ENCODE data around the gene DYRK1A.

DYRK1A gene

DNA sequence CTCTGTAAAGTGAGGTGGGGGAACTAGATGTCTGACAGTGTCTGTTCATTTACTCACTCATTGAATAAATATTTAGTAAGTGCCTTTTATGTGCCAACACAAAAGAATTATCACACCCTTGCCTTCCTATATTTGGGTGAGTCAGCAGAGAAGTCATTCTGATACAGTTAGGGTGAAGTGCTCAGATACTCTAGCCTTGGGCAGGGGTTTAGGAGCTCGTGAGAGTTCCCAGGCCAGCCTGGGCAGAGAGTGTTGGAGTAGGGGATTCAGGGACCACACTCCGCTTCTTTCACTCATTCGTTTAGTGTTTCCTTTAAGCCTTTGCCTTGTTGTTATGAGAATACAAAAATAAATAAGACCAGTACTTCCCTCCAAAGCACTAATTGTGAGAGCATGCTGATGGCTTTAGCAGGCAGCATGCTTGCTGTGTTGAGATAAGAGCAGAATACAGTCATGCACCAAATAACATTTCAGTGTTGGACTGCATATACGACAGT, 83.9 kb downstream of the DYRK1A start:
- DNase-seq (ENCODE audit: low spot score), result no peak

DNA sequence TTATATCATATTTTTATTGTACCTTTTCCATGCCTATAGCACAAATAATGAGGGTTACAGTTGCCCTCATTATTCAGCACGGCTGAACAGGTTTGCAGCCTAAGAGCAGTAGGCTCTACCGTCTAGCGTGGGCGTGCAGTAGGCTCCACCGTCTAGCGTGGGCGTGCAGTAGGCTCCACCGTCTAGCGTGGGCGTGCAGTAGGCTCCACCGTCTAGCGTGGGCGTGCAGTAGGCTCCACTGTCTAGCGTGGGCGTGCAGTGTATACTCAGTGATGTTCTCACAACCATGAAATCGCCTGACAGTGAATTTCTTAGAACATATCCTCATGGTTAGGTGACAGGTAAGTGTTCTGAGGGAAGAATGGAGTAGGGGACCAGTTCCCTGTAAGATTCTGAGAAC, 84.9 kb downstream of the DYRK1A start:
- no peak for DNase-seq (ENCODE audit: low spot score)

DNA sequence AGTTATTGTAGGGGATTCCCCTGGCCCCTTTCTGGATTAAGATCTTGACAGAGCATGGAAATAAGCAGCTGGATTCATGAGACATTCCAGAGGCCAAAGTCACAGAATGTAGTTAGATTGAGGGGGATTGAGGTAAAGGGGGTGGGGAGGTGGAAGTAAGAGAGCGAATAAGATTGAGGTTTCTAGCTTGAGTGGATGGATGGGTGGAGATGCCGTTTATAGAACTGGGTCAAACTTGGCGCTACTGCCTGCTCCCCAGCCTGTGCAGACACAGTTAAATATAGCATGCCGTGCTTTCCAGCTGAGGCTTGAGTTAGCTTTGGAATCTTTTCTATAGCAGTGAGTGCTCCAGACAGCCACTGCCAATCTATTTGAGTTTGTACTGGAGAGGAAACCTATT, 85.7 kb downstream of the DYRK1A start:
- DNase-seq (ENCODE audit: low spot score), result no peak

DNA sequence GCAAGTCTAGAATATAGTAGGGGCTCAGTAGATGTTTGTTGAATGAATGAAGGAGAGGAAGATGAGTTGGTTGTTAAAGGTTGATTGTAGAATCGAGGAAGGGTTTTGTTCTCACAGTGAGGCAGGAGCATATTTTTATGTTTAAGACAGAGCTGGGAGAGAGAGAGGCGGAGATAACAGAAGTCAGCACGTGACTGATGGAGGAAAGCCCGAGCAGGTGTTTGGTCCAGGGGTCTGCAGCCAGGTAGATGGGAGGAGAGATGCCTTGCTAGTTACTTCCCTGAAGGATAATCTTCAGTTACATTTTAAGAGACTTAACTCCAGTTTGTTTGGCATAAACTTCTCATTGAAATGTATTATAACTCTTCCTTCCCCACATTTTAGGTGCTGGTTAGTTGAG, 86.8 kb downstream of the DYRK1A start:
- DNase-seq (ENCODE audit: low spot score), result no peak

DNA sequence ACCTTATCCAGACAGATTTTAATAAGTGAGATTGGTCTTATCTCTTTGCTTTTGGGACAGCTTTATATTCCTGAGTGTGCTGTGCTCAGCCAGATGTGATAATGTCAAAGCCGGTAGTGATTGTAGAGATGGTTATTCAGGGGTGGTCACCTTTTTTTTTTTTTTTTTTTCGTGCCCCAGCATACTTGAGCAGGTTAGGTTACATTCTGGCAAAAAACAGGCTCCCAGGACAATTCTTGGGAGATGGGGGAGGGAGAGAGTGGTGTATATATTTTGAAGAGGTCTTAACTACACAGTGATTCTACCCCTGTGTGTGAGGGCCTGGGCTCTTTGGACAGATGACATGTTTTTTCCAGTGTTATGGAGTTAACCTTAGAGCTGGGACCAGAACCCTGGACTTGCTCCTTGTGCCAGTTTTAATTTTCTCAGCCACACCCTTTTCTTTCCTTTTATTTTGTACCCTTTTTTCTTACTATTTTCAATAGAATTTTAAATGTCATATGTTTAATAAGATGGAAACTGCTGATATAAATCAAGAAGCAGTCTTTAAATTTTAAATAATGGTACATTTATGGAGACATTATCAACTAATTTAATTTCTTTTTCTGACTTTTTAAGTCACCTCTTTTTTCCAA, 88.4 kb downstream of the DYRK1A start:
- no peak for DNase-seq (ENCODE audit: low spot score)

DNA sequence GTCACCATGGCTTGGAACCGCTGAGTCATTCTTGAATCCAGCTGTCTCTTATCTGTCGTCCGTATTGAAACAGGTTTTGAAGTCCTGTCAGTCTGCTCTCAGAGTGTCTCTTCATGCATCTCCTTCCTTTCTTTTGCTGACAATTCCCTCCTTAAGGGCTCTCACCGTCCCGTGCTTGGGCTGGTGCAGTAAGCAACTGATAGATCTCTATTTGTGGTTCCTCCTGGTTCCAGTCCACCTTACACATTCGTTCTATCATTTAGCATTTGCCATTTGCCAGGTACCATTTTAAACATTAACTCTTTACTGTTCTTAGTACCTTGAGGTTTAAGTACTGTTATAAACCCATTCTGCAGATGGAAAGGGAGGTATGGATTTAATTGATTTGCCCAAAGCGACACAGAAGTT, 88.9 kb downstream of the DYRK1A start:
- DNase-seq (ENCODE audit: low spot score), result no peak

DNA sequence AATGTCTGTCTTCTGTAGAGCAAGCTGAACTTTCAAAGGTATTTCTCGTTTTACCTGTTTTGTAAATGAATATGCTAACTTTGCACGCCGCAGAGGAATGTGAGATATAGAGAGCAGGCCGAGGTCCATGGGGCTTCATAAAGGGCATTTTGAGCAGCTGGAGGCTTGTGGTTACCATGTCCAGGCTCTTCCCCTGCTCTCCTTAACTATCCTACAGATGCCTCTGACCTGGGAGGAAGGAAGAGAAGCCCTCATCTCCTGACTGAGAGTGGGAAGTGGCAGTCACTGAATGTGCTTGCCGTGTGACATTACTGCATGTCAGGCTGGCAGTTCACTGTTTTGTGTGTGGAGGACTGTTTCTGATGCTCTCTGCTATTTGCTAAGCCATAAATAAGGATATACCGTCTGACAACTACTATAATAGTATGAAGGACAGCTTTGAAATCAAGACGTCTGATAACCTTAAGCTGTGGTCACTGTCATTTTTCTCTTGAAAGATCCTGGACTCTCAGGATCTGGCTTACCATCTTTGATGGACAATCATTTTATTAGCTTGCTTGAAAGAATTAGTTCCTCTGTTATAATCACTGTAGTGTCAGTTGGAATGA, 92.2 kb downstream of the DYRK1A start:
- no peak for DNase-seq (ENCODE audit: low spot score)

DNA sequence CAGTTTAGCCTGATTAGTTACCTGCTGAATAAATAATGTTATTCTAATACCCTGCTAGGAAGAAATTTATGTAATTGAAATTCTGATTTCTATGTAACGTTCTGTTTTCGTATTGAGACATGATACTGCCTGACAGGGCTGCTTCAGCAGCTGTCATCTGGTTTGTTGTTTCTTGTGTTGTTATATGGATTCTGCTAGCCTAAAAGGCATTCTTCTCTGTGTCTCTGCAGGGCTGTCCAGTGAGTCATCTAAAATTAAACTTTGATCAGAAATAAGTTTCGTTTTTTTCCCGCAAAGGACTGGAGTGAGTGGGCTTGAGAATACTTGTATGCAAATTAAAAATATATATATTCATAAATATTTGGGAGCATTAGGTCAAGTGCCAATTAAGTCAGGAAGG, 93.0 kb downstream of the DYRK1A start:
- no peak for DNase-seq (ENCODE audit: low spot score)

DNA sequence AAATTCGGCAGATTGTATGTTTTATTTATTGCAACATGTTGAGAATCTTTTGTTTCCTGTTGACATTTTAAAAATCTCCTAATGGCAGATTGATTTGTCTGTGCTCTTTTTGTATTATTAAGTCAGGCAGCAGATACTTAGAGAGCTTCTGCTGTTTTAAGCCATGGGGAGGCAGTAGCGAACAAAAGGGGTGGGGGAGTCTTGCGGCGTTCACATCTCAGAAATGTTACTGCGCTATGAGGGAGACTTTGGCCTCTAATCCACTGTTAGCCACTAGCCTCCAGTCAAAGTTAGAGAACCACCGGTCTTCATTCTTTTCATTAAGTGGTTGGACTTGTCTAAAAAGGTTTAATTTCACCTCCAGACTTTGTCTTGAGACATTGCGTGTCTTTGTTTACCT, 93.6 kb downstream of the DYRK1A start:
- no peak for DNase-seq (ENCODE audit: low spot score)

DNA sequence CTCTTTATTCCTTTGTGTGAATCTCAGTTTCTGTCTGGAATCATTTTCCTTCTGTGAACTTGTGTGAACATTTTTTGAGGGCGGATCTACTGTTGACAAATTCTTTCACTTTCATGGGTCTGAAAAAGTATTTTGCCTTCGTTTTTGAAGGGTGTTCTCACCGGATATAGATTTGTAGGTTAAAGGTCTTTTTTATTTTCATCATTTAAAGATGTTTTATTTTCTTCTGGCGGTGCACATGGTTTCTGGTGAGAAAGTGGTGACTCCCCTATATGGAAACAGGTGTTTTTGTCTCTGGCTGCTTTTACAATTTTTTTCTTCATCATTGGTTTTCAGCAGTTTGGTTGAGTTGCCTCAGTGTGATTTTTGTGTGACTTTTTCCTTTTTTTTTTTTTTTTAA, 94.9 kb downstream of the DYRK1A start:
- DNase-seq (ENCODE audit: low spot score), result no peak

DNA sequence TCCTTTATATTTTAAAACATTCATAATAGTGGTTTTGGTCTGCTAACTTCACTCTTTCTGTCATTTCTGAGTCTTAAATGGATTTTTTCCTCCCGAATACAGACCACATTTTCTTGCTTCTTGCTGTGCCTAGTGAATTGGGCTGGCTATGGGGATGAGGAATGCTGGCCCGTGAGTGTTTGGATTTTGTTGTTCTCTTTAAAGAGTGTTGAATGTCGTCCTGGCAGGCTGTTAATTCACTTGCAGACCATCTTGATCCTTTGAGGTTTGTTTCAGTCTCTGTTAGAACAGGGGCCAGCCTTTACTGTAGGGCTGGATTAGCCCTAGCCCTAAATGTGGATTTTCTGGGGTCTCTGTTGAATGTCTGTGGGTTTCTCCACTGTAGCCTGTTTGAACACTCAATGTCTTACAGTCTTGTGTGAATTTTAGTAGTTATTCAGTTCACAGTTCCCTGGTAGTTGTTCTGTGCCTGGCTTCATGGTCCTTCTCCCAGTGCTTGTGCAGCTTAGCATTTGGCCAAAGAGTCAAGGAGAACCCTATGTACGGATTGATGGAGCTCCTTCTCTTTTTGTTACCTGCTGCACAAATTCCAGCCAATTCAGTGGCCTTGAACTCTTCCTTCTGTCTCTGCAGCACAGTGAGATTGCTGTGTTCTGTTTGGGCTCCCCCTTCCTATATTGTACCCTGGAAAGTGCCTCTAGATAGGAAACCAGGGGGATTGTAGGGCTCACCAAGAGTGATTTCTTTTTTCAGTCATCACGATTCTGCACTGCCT, 95.7 kb downstream of the DYRK1A start:
- no peak for DNase-seq (ENCODE audit: low spot score)

DNA sequence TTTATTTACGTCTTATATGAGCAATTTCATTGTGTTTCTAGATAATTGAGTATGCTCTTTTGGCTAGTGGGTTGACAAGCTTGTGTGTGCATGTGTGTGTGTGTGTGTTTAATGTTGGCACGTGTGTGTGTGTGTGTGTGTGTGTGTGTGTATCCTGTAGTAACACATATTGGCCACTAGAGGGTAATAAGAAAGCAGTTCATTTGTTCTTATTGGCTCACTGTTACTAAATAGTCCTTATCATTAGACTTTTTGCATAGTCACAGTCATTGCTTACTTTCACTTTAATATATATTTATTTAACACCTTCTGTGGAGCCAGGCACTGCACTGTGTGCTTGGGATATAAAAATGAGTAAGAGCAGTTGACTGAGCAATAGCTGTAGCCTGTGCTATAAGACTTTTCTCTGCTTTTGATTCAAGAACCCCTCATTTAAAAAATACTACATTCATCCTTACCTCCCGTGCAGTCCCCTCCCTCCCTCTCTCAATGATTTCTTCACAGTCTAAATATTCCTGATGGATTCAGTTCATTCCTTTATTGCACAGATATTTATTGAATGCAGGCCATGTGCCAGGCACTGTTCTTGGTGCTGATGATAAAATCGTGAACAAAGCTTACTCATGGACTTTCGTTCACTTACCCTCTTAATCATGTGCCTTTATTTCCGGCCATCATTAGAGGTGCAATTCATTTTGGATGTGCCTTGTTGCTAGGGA, 96.7 kb downstream of the DYRK1A start:
- DNase-seq (ENCODE audit: low spot score), result no peak

DNA sequence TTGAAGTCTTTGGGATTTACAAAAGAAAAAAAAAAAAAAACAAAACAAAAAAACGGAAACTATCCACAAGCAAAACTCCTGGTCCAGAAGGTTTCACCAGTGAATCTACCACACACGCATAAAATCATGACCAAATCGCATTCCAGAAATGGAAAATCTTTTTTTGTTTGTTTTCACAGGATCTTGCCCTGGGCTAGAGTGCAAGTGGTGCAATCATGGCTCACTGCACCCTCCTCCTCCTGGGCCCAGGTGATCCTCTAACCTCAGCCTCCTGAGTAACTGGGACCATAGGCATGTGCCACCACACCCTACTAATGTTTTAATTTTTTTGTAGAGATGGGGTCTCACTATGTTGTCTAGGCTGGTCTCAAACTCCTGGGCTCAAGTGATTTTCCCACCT, 100.5 kb downstream of the DYRK1A start:
- no peak for DNase-seq (ENCODE audit: low spot score)

DNA sequence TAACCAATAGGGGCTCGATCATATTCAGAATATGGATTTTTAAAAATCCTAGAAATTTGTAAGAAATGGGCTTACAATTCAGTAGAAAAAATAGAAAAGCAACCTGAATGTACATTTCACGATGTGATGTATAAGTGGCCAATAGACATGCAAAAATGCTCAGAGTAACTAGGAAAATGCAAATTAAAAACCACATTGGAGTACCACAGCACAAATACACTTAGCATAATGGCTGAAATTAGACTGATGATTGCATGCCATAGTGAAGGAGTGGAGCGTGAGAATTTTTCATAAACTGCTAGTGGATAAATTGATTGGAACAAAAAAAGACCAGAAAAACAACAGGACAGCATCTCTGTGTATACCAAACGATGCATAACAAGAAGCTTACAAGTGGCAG, 102.3 kb downstream of the DYRK1A start:
- no peak for DNase-seq (ENCODE audit: low spot score)

DNA sequence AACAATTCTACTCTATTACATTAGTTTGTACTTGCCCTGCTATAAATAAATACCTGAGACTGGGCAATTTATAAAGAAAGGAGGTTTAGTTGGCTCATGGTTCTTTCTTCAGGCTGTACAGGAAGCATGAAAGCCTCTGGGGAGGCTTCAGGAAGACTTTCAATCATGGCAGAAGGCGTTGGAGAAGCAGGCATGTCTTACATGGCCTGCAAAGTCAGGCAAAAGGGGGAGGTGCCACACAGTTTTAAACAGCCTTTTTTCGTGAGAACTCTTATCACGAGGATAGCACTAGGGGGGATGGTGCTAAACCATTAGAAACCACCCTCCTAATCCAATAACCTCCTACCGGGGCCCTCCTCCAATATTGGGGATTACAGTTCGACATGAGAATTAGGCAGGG, 102.9 kb downstream of the DYRK1A start:
- DNase-seq (ENCODE audit: low spot score), result no peak

DNA sequence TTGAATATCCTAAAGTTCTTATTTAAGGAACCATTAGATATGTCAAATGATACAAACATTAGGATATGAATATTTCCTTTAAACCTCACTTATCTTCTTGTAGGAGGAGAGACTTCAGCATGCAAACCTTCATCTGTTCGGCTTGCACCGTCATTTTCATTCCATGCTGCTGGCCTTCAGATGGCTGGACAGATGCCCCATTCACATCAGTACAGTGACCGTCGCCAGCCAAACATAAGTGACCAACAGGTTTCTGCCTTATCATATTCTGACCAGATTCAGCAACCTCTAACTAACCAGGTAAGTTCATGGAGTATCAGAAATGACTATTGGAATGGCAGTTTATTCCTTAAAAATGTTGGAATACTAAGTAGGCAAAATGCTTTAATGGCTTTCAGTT, 106.0 kb downstream of the DYRK1A start:
- no peak for DNase-seq (ENCODE audit: low spot score)

DNA sequence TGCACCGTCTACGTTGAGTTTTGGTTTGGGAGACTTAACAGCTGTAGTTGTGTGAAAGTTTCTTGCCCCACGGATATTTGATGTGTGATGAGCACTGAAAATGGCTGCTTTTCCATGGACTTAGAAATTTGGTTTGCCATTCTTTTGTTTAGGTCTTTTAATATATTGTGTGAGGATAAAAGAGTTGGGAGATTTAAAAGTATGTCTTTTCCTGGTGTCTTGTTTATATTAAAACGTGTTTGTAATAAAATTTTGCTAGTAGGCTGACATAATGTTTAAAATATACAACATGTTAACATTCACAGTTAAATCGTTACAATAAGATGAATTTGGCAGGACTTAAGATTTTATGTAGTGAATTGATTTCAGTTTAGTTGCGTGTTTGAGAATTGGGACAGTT, 106.9 kb downstream of the DYRK1A start:
- DNase-seq (ENCODE audit: low spot score), result no peak

DNA sequence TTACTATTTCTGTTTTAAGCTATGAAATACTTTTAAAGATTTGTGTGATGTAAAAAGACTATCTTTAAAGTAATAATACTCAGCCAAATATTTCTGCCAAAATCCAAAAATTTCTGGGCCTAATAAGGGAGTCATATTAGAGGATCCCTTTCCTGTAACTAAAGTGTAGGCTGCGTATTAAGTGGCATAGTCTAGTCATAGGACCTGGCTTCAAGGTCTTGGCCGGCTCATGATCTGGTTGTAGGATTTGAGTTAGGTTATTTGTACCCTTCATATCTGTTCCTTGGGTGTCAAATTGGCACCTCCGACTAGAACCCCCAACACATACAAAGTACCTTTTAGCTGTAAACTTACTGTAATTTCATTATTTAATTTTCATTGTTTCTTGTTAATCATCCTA, 107.8 kb downstream of the DYRK1A start:
- DNase-seq (ENCODE audit: low spot score), result no peak

DNA sequence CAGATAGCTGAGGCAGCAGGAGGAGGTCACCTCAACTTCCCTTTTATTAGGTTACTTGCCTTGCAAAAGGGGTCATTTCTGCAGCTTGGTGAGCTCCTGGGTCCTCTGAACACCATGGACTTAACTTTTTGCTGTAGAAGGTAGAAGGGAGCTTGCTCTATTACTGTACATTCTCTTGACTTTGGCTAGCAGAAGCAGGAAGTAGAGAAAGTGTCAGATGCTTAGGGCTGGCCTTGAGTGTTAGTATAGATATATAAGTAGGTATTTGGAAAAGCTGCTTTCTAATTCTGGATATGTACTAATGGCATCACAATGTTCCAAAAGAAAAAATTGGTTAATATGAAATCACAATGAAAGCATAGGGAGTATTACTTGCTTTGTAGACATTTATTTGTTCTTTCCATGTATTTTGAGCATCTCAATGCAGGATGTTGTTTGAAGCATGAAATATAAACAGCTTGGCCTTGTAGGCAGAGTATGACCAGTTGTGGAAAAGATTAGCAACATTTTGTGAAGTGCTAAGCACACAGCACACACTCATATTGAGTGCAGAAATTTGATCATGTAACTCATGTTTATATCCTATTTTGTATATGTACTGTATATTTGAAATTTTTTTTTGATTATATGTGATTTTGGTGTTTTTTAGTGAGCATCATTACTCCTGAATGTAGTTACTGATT, 108.8 kb downstream of the DYRK1A start:
- DNase-seq (ENCODE audit: low spot score), result no peak

DNA sequence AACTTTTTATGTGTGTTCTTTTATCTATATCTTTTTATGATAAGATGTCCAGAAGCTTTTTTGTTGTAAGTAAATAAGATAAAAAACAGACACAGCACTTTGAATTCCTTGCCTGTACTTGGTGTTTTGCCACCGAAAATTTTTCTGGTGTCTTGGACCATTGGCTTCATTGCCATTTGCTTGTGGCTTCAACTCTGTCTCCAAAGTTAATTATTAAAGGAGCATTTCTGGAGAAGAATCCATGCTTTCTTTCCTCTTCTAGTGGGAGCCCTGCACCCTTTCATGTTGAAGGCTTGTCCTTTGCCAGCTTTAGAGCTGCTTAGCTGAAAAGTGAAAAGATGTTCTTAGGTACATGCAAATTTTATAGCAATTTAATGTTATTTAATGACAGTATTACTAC, 112.2 kb downstream of the DYRK1A start:
- DNase-seq (ENCODE audit: low spot score), result no peak

DNA sequence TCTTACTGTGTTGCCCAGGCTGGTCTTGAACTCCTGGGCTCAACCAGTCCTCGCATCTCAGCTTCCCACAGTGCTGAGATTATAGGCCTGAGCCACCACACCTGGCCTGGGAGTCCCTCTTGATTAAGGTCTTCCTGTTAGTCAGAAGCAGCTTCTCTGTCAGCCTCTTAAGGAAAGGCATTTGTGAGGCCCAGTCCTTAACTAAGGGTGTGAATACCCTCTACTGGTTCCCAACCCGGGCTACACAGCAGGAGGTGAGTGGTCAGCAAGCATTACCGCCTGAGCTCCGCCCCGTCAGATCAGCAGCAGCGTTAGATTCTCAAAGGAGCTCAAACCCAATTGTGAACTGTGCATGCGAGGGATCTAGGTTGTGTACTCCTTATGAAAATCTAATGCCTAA, 117.2 kb downstream of the DYRK1A start:
- DNase-seq (ENCODE audit: low spot score), result no peak

Measured in globus pallidus (tissue), 1 donor.